22Rv1 (cell line): ENCODE data around the gene GTF2A1L.
"Not testable (repeated sequence)": the region's sequence is repeated elsewhere in the genome, so short reads cannot be mapped to it uniquely, and the experiment has no call there.

Source experiments
- H3K27ac ChIP-seq: fragments of 450-650 bp; 2 replicates; pipeline ENCODE4 v1.5.1; 2017
- ZFX ChIP-seq: fragments of 450-650 bp; IDR thresholded peaks from 2 replicates; pipeline ENCODE4 v1.6.1; 2017; ENCODE audit warnings: antibody characterized with exemption, borderline replicate concordance
- TF ChIP-seq, protein P1 (sequence below): fragments of 450-650 bp; IDR thresholded peaks from 2 replicates; pipeline ENCODE4 v1.5.1; 2017; ENCODE audit warnings: mild to moderate bottlenecking

Gene GTF2A1L

DNA sequence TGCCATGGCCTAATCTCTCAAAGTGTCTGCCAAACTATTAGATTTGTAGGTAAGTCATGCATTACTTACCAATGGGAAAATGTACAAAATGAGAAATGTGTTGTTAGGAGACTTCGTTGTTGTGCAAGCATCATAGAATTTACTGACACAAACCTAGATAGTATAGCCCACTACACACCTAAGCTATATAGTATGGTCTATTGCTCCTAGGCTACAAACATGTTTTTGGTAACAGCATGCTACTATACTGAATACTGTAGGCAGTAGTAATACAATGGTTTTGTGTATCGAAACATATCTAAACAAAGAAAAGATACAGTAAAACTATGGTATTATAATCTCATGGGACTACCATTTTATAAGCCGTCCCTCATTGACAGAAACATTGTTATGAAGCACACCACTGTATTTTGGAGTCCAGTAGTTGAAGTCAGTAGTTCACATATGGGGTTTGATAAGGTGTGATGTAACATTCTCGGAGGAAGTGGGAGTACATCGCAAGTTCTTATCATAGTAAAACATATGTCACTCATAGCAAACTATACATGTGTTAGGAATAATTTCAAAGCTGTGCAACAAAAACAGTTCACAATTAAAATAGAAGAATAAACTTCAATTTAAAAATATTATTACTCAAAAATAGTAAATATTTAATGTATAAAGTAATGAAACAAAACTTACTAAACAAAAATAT lies 12.0 kb upstream of the GTF2A1L start:
- no peak overlapping the region for H3K27ac ChIP-seq
- TF ChIP-seq ZFX = no peak
- TF ChIP-seq, protein P1, sequence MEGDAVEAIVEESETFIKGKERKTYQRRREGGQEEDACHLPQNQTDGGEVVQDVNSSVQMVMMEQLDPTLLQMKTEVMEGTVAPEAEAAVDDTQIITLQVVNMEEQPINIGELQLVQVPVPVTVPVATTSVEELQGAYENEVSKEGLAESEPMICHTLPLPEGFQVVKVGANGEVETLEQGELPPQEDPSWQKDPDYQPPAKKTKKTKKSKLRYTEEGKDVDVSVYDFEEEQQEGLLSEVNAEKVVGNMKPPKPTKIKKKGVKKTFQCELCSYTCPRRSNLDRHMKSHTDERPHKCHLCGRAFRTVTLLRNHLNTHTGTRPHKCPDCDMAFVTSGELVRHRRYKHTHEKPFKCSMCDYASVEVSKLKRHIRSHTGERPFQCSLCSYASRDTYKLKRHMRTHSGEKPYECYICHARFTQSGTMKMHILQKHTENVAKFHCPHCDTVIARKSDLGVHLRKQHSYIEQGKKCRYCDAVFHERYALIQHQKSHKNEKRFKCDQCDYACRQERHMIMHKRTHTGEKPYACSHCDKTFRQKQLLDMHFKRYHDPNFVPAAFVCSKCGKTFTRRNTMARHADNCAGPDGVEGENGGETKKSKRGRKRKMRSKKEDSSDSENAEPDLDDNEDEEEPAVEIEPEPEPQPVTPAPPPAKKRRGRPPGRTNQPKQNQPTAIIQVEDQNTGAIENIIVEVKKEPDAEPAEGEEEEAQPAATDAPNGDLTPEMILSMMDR = no peak

DNA sequence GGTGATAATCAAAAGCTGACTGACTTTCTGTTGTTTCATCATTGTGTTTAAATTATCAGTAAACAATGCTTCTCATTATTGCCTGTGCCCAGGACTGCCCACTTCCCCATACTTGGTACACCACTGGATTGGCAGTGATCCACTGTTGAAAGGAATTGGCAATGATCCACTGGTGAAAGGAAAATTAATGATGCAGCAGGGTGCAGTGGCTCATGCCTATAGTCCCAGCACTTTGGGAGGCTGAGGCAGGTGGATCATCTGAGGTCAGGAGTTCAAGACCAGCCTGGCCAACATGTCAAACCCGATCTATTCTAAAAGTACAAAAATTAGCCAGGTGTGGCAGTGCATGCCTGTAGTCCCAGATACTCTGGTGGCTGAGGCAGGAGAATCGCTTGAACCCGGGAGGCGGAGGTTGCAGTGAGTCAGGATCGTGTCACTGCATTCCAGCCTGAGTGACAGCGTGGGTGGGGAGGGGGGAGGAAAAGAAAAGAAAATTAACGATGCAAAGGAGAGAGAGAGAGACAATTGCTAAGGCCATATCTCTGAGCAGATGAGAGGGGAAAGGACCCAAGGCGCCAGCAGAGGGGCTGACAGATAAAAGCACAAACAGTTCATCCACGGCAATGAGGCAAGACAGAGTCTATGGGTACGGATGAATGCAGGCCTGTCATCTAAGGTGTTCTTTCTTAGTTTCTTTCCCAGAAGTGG lies 10.2 kb upstream of the GTF2A1L start:
- TF ChIP-seq, protein P1 = no peak
- no peak for TF ChIP-seq ZFX
- H3K27ac ChIP-seq = no peak overlapping the region

DNA sequence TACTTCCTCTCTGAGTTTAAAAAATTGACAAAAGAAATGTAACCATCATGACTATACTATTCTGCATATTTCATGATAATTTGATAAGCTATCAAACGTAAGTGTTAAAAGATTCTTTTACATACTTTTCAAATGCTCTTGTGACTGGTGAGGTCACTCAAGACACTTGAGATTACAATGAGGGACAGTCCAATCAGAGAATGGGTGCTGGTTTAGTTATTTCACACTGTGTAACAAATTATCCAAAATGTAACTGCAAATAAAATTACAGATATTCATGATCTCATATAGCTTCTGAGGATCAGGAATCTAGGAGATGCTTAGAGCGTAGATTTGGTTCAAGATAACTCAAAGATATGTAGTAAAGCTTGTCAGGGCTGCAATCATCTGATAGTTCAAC lies 4.4 kb upstream of the GTF2A1L start:
- H3K27ac ChIP-seq = no peak overlapping the region
- no peak for TF ChIP-seq ZFX
- TF ChIP-seq, protein P1 = no peak

DNA sequence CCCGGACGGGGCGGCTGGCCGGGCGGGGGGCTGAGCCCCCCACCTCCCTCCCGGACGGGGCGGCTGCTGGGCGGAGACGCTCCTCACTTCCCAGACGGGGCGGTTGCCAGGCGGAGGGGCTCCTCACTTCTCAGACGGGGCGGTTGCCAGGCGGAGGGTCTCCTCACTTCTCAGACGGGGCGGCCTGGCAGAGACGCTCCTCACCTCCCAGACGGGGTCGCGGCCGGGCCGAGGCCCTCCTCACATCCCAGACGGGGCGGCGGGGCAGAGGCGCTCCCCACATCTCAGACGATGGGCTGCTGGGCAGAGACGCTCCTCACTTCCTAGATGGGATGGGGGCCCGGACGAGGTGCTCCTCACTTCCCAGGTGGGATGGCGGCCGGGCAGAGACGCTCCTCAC lies 3.1 kb upstream of the GTF2A1L start:
- not testable (repeated sequence) for H3K27ac ChIP-seq

DNA sequence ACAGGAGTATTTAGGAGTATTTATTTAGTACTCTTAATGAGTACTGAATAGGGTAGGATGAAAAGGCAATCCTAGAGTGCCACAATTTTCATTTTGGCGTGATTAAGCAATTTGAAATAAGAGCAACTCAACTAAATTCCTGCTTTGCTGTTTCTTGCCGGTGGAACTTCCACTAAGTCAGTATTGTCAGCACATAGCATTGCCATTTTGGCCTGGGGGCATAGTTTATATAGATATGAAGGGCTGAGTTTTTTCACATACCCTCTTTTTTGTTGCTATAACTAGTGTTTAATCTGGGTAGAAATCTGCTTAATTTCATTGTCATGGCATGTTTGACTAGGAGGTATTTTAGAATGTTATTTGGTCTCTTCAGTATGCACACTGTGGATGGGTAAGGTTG lies 1.9 kb downstream of the GTF2A1L start:
- H3K27ac ChIP-seq = no peak overlapping the region
- TF ChIP-seq, protein P1 = no peak
- no peak for TF ChIP-seq ZFX

DNA sequence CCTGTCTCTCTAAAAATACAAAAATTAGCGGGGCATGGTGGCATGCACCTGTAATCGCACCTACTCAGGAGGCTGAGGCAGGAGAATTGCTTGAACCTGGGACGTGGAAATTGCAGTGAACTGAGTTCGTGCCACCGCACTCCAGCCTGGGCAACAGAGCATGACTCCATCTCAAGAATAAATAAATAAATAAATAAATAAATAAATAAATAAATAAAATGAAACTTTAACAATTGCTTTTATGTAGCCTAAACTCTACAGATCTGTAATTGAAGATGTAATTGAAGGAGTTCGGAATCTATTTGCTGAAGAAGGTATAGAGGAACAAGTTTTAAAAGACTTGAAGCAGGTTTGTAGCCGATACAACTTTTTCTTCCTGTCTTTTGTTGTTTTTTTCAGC lies 2.9 kb downstream of the GTF2A1L start:
- no peak overlapping the region for H3K27ac ChIP-seq
- TF ChIP-seq ZFX = no peak
- TF ChIP-seq, protein P1 = no peak

DNA sequence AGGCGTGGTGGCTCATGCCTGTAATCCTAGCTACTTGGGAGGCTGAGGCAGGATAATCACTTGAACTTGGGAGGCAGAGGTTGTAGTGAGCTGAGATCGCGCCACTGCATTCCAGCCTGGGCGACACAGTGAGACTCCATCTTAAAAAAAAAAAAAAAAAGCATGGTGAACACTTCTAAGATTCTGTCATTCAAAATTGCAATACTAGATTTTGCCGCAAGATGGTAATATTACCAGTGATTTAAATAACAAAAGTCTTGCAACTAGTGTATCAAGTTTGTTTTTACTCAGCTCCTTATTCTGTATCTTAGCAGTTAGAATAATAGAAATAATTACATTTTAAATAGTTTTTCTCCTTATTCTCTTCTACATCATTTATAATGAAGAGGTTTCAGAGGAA lies 5.0 kb downstream of the GTF2A1L start:
- H3K27ac ChIP-seq = not testable (repeated sequence)
- TF ChIP-seq, protein P1 = peak; percentile 41
